SK-N-SH (cell line): ENCODE results near the gene CALB2. TPM values are rescaled to one million over a fixed set of nuclear protein-coding genes. Genes with fewer than 3 reads are reported as not detected.

Experiments used
- CTCF ChIA-PET: fragments of 300-600, 350-600 bp; formaldehyde crosslinking; extraction: SDS; loops from one replicate; lab custom pipeline; 2021; lab: Yijun Ruan, JAX
- POLR2A ChIA-PET: fragments of 350-600 bp; sonication (Branson Sonifier 250); formaldehyde crosslinking; extraction: SDS; loops from one replicate; lab custom pipeline; 2020; ENCODE audit warnings: antibody characterized with exemption, inconsistent platforms; lab: Yijun Ruan, JAX
- DNase-seq: peaks from one replicate; pipeline ENCODE4 v3.0.0; 2012
- H2AFZ ChIP-seq: fragments of 200-600 bp; sonication (generic); 2 replicates; pipeline ENCODE4 v1.8.1; 2016; ENCODE audit warnings: antibody characterized with exemption, mild to moderate bottlenecking, low read depth
- H3F3A ChIP-seq: fragments of 200-600 bp; sonication (generic); replicated peaks from 2 replicates; pipeline ENCODE3; 2016; ENCODE audit warnings: antibody characterized with exemption, mild to moderate bottlenecking; ENCODE audit not compliant: insufficient read depth
- H3K27ac ChIP-seq, 2 experiments: fragments of 200-500 bp in 1 of 2; fragments of 200-600 bp in 1 of 2; sonication (Bioruptor generic) in 1 of 2; sonication (generic), shearing (Covaris generic) in 1 of 2; 2 replicates each; pipeline versions ENCODE4 v1.5.1 to v1.6.1; 2014 to 2016; ENCODE audit warnings: low read depth in 2 of 2, inconsistent platforms in 1 of 2, low read length in 1 of 2, mild to moderate bottlenecking in 1 of 2, mixed read lengths in 1 of 2
- H3K27me3 ChIP-seq: fragments of 200-600 bp; sonication (generic), shearing (Covaris generic); 2 replicates; pipeline ENCODE4 v1.6.1; 2016; ENCODE audit warnings: mixed run types; ENCODE audit not compliant: insufficient read depth
- H3K36me3 ChIP-seq, 2 experiments: fragments of 200-500 bp in 1 of 2; fragments of 200-600 bp in 1 of 2; sonication (Bioruptor generic) in 1 of 2; sonication (generic) in 1 of 2; replicated peaks in 1 of 2; 2 replicates each; pipeline versions ENCODE3 to v1.5.1; 2014 to 2016; ENCODE audit warnings: low read length in 1 of 2, mild to moderate bottlenecking in 1 of 2; ENCODE audit not compliant: insufficient read depth in 2 of 2, control insufficient read depth in 1 of 2
- H3K4me1 ChIP-seq, 2 experiments: fragments of 200-500 bp in 1 of 2; fragments of 200-600 bp in 1 of 2; sonication (Bioruptor generic) in 1 of 2; sonication (generic), shearing (Covaris generic) in 1 of 2; 2 replicates each; pipeline versions ENCODE4 v1.5.1 to v1.6.1; 2014 to 2016; ENCODE audit warnings: low read depth in 1 of 2, low read length in 1 of 2, mixed run types in 1 of 2; ENCODE audit not compliant: insufficient read depth in 2 of 2, control insufficient read depth in 1 of 2
- H3K4me2 ChIP-seq: fragments of 200-600 bp; sonication (generic), shearing (Covaris generic); 2 replicates; pipeline ENCODE4 v1.6.1; 2017; ENCODE audit warnings: mixed run types
- H3K4me3 ChIP-seq, 2 experiments: fragments of 200-500 bp in 1 of 2; fragments of 200-600 bp in 1 of 2; sonication (Bioruptor generic) in 1 of 2; sonication (generic), shearing (Covaris generic) in 1 of 2; 2 replicates each; pipeline versions ENCODE4 v1.5.1 to v1.8.1; 2014 to 2016; ENCODE audit warnings: low read depth in 2 of 2, inconsistent platforms in 1 of 2, low read length in 1 of 2, mild to moderate bottlenecking in 1 of 2, mixed read lengths in 1 of 2, moderate library complexity in 1 of 2
- H3K79me2 ChIP-seq: fragments of 200-600 bp; sonication (generic); 2 replicates; pipeline ENCODE4 v1.8.1; 2017; ENCODE audit warnings: mild to moderate bottlenecking; ENCODE audit not compliant: insufficient read depth
- H3K9ac ChIP-seq: fragments of 200-600 bp; sonication (generic); 2 replicates; pipeline ENCODE4 v1.6.1; 2017; ENCODE audit warnings: mixed run types
- H3K9me2 ChIP-seq: fragments of 200-600 bp; sonication (generic); 2 replicates; pipeline ENCODE4 v1.6.1; 2017; ENCODE audit warnings: mixed run types
- H3K9me3 ChIP-seq: fragments of 200-600 bp; sonication (generic); 2 replicates; pipeline ENCODE4 v1.6.1; 2017; ENCODE audit warnings: mixed run types, mild to moderate bottlenecking, moderate library complexity
- H4K20me1 ChIP-seq: fragments of 200-600 bp; sonication (generic); 2 replicates; pipeline ENCODE4 v1.6.1; 2017; ENCODE audit warnings: mild to moderate bottlenecking, mixed run types; ENCODE audit not compliant: insufficient read depth
- CTCF ChIP-seq: fragments of 200-600 bp; sonication (generic); IDR thresholded peaks from 2 replicates; pipeline ENCODE4 v1.6.1; 2017; ENCODE audit warnings: antibody characterized with exemption, mild to moderate bottlenecking, moderate library complexity
- GATA2 ChIP-seq: sonication (generic); formaldehyde crosslinking; IDR thresholded peaks from 2 replicates; pipeline ENCODE4 v1.5.0; 2020; ENCODE audit warnings: mild to moderate bottlenecking, missing genetic modification reagents
- RCOR1 ChIP-seq: fragments of 150-350 bp; IDR thresholded peaks from 2 replicates; pipeline ENCODE4 v1.6.1; 2017; ENCODE audit warnings: antibody characterized with exemption, low read length
- RFX5 ChIP-seq: IDR thresholded peaks from 2 replicates; pipeline ENCODE4 v1.6.1; 2012; ENCODE audit warnings: mild to moderate bottlenecking, improper control_type of control experiment, low read length
- SIN3A ChIP-seq: IDR thresholded peaks from 2 replicates; pipeline ENCODE4 v1.6.1; 2012; ENCODE audit warnings: low read depth, mild to moderate bottlenecking, low read length, moderate library complexity, borderline replicate concordance
- WGBS: methylation state at CpG from one replicate; pipeline ENCODE4 v1.1.6; 2017; ENCODE audit warnings: low lambda C conversion rate; 5-methylcytosine and 5-hydroxymethylcytosine counted together
- polyA plus RNA-seq, 3 experiments: library from polyadenylated mRNA; depleted of rRNA; stranded (reverse); fragments of >200 nt; gene quantifications; 2 replicates each; pipeline ENCODE4 v1.2.3, GENCODE V29; 2012
- TF ChIP-seq, protein P1 (sequence below): IDR thresholded peaks from 2 replicates; pipeline ENCODE4 v1.6.1; 2012; ENCODE audit warnings: mild to moderate bottlenecking, low read depth, low read length, moderate library complexity

CALB2 gene
- polyA plus RNA-seq, 1 of the 3 experiments (the other 2 are of a cell fraction), result 0.12 TPM

- TF ChIP-seq CTCF, result no peak
- TF ChIP-seq RCOR1, result no peak
- TF ChIP-seq RFX5, result no peak
These were observed 71.1 kb downstream of the CALB2 start (continued) for GRCh38 chr16:71429581-71429980.

DNA sequence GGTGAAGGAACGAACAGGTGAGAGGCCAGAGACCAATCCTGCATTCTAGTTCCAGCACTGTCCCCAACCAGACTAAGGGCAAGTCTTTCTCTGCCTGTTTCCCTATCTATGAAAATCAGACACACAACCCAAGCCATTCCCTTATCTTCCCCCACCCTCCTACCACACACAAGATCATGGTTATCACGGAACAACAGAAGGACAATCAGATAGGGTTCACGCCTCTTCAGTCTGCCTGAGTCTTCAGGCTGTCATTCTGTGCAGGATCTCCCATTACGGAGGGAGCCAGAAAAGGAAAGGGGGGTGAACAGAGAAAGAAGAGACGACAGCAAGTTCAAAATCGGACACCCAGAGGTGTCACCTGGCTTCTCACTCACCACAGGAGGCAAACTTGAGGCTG, 72.2 kb downstream of the CALB2 start:
- POLR2A ChIA-PET, result no interaction called here
- H3K9me2 ChIP-seq, result no peaks in the 10 kb centered on the region
- no peaks in the 10 kb centered on the region; a peak in 1 of 4 replicates for H3K4me1 ChIP-seq
- H3K4me3 ChIP-seq, result no peak overlapping the region
- no peak overlapping the region for H3K4me2 ChIP-seq
- H2AFZ ChIP-seq, result no peak overlapping the region
- H4K20me1 ChIP-seq, result no peaks in the 10 kb centered on the region
- CTCF ChIA-PET, result interaction anchor here (1.5 to 2.7 kb wide), 2 partner anchors 9 to 18 kb away, joined by 3 to 13 read pairs; no protein-coding TSS in a partner anchor
- H3F3A ChIP-seq, result no peaks in the 10 kb centered on the region
- no peaks in the 10 kb centered on the region; the same call in 1 of the 2 replicates for H3K27me3 ChIP-seq
- H3K36me3 ChIP-seq, result no peaks in the 10 kb centered on the region
- no peak overlapping the region for H3K9ac ChIP-seq
- H3K27ac ChIP-seq, result no peak overlapping the region
- 13% methylated on average over 6 of the region's 6 CpGs for WGBS
- TF ChIP-seq, protein P1, sequence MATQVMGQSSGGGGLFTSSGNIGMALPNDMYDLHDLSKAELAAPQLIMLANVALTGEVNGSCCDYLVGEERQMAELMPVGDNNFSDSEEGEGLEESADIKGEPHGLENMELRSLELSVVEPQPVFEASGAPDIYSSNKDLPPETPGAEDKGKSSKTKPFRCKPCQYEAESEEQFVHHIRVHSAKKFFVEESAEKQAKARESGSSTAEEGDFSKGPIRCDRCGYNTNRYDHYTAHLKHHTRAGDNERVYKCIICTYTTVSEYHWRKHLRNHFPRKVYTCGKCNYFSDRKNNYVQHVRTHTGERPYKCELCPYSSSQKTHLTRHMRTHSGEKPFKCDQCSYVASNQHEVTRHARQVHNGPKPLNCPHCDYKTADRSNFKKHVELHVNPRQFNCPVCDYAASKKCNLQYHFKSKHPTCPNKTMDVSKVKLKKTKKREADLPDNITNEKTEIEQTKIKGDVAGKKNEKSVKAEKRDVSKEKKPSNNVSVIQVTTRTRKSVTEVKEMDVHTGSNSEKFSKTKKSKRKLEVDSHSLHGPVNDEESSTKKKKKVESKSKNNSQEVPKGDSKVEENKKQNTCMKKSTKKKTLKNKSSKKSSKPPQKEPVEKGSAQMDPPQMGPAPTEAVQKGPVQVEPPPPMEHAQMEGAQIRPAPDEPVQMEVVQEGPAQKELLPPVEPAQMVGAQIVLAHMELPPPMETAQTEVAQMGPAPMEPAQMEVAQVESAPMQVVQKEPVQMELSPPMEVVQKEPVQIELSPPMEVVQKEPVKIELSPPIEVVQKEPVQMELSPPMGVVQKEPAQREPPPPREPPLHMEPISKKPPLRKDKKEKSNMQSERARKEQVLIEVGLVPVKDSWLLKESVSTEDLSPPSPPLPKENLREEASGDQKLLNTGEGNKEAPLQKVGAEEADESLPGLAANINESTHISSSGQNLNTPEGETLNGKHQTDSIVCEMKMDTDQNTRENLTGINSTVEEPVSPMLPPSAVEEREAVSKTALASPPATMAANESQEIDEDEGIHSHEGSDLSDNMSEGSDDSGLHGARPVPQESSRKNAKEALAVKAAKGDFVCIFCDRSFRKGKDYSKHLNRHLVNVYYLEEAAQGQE, result no peak
- TF ChIP-seq CTCF, result no peak
- no peak for TF ChIP-seq SIN3A
- no peak for TF ChIP-seq GATA2
- TF ChIP-seq, all 33 proteins: peak for 0
- DNase-seq, result no peak
- Histone ChIP-seq H3K79me2 (no peaks in the 10 kb centered on the region), H3K9me3 (no peaks in the 10 kb centered on the region; the same call in 1 of the 2 replicates)
